ENCODE measurements around the gene CCM2.

Gene CCM2

DNA sequence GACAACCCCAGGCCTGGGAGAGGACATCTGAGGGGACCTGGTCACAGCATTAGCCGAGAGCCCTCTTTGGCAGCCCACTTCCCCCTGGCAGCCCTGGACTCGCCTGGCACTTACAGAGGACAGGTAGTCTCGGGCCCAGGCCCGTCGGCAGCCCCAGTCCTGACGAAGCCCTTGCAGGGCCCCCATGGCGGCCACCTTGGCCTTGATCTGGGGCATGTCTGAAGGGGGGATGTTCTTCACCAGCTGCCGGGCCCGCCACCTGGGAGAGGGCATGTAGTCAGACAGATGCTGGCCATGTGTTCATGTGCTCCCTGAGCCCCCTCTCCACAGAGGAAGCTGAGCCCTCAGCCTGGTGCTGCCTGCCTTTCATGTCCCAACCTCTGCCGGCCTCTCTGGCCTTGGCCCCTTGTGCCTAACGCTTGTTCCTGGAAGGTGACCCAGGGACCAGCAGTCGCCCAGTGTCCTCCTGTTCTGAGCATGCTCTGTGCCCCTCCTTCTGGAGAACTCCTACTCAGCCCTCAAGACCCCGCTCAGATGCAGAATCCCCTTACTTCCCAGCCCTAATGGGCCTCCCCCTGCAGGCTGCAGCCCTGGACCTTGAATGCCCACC, 35.1 kb upstream of the CCM2 start:
- DNase-seq (ENCODE audit: low spot score): no peak
- H3K27ac ChIP-seq: no peak overlapping the region; the same call in 1 of the 2 replicates
- POLR2A ChIA-PET (ENCODE audit: low non-redundant PET): no interaction called here
- TF ChIP-seq, protein P1, sequence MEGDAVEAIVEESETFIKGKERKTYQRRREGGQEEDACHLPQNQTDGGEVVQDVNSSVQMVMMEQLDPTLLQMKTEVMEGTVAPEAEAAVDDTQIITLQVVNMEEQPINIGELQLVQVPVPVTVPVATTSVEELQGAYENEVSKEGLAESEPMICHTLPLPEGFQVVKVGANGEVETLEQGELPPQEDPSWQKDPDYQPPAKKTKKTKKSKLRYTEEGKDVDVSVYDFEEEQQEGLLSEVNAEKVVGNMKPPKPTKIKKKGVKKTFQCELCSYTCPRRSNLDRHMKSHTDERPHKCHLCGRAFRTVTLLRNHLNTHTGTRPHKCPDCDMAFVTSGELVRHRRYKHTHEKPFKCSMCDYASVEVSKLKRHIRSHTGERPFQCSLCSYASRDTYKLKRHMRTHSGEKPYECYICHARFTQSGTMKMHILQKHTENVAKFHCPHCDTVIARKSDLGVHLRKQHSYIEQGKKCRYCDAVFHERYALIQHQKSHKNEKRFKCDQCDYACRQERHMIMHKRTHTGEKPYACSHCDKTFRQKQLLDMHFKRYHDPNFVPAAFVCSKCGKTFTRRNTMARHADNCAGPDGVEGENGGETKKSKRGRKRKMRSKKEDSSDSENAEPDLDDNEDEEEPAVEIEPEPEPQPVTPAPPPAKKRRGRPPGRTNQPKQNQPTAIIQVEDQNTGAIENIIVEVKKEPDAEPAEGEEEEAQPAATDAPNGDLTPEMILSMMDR (conservative IDR thresholded peaks at IDR 0.05; ENCODE audit: low read depth): no peak
- CTCF ChIA-PET: interaction anchor here (1.4 to 1.7 kb wide), 2 partner anchors 8 to 13 kb away, joined by 4 to 14 read pairs; no protein-coding TSS in a partner anchor

DNA sequence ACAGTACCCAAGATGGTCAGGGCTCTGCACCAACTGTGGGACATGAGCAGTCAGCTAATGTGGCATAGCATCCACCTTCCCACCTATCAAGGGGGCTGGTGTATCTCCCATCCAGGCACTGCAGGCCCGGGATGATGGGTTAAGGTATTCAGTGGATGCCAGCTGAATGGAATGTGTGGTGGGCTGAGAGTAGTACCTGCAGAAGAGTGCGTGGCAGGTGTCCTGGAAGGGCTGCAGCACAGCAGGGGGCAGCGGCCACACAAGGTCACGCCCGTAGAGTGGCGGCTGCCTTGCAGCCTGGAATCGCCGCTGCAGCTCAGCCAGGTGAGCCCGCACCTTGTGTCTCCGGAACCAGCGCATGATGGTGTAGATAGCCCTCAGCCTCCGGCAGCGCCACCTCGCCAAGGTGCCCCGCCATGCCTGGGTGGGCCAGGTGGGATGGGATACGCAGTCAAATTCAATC, 34.5 kb upstream of the CCM2 start:
- H3K27ac ChIP-seq: no peak overlapping the region
- POLR2A ChIA-PET (ENCODE audit: low non-redundant PET): no interaction called here
- TF ChIP-seq, protein P1 (conservative IDR thresholded peaks at IDR 0.05; ENCODE audit: low read depth): no peak
- no peak for DNase-seq (ENCODE audit: low spot score)
- CTCF ChIA-PET: interaction anchor here (0.6 to 1.7 kb wide), 3 partner anchors 8 to 521 kb away, joined by 4 to 14 read pairs (median 9); no protein-coding TSS in a partner anchor

DNA sequence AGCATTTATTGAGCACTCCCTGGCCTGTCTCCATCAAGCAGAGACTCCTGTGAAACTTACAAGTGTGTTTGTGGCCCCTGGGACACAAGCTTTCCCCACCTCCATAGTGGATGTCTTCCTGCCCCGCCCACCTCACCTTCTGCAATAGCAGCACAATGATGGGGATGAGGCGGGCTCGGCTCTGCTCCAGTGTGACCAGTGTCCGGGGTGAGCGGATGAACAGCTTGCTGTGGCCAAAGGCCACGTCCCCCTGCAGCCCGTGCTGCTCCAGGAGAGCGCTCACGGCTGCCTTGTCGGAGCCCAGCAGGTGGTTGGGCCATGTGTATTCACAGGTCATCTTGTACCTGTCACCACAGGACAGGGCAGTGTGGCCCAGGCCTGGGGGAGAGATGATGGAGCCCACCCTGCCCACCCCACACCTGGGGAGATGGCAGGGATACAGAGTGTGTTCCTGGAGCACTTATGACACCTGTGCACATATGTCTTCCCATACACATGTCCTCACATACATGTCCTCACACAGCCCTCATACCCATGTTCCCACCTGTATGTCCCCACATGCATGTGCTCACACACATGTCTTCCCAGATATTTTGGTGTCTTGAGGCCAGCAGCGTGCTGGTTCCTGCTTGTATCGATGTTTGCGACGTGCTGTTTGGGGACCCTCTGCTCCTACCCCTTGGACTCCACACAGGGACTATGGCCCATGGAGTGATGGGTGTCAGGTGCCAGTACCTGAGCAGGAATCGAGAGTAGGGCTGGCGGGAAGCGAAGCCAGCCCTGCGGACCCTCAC, 33.9 kb upstream of the CCM2 start:
- no peak for DNase-seq (ENCODE audit: low spot score)
- TF ChIP-seq, protein P1 (conservative IDR thresholded peaks at IDR 0.05; ENCODE audit: low read depth): no peak
- no peak overlapping the region for H3K27ac ChIP-seq
- ChIA-PET CTCF (interaction anchor here (0.6 kb wide), 1 partner anchor 520 kb away, joined by 9 read pairs; no protein-coding TSS in a partner anchor), POLR2A (ENCODE audit: low non-redundant PET) (no interaction called here)

DNA sequence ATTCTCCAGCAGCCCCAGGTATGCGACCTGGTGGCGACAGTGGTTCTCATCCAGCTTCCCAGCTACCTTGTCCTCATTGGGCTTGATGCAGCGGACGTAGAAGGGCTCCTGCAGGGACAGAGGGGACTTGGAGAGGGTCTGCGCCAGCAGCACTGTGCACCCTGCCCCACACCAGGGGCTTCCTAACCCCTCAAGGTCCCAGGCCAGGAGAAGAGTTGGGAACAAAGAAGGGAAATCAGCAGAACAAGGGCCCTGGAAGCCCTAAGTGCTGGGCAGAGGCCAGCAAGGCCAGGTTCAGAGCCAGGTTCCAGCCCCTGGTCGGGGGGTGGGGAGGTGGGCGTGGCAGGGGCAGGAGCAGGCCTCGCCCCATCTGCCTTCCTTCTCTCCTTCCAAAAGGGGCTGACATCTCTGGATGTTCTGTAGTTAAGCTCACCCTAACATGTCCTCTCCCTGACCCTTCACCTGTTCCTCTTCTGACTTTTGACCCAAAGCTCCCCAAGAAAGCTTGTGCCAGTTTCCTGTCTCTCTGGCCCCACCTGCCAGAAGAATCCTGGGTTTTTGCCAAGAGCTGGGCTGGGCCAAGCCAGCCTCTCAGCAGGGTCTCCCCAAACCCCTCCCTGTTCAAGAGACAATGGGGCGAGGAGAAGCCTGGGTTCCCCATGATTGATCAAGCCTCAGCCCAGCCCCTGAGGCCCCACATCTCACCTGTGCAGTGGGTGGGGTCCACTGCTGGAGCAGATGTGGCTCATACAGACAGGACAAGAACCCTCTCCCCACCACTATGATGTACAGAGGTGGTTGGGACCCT, 33.1 kb upstream of the CCM2 start:
- TF ChIP-seq, protein P1 (conservative IDR thresholded peaks at IDR 0.05; ENCODE audit: low read depth): no peak
- ChIA-PET POLR2A (ENCODE audit: low non-redundant PET) (interaction anchor here (0.6 kb wide), 1 partner anchor 117 kb away, joined by 3 read pairs; no protein-coding TSS in a partner anchor), CTCF (no interaction called here)
- no peak for DNase-seq (ENCODE audit: low spot score)
- no peak overlapping the region for H3K27ac ChIP-seq

DNA sequence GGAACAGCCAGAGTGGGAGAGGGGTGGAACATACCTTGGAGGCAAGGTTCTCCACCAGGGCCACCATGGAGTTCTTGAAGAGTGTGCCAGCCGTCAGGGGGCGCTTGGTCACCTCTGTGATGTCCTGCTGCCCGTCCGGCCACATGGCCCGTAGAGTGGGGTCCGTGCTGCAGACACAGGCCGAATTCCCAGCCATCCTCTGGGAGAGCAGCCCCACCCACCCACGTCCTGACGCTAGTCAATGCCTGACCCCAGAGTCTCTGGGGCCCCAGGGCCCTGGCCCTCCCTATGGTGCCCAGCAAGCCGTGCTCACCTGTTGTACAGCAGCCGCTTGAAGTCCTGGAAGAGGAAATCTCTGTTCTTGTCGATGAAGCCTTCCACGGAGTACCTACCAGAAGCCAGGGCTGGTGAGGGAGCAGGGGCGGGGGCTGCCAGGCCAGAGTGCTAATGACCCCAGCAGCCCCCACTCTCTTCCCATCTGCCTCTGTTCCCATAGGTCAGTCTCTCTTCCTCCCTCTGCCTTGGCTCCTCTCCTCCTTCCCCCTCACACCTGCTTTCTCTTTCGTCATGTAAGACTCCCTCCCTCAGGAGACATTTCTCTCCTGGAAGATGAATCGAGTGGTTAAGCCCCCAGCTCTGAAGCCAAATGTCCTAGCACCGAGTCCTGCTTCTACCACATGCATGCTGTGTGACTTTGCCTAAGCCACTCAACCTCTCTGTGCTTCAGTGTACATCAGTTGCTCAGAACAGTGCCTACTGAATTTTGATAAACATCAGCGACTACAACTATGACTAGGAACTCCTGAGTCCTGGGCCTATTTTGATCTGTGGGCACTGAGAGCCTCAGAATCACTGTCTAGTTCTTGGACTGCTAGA, 32.2 kb upstream of the CCM2 start:
- TF ChIP-seq, protein P1 (conservative IDR thresholded peaks at IDR 0.05; ENCODE audit: low read depth): no peak
- DNase-seq (ENCODE audit: low spot score): no peak
- ChIA-PET POLR2A (ENCODE audit: low non-redundant PET) (no interaction called here), CTCF (no interaction called here)
- no peak overlapping the region for H3K27ac ChIP-seq
